Activated CD4-positive, alpha-beta memory T cell treated with anti-CD3 and anti-CD28 coated beads, Interleukin-2, amount 10 ng/mL, durations not matched to agents 7 days and 5 days (primary cell): ENCODE data around the gene PTPRC. TPM values are rescaled to one million over a fixed set of nuclear protein-coding genes. Genes with fewer than 3 reads are reported as not detected.

ENCODE experiments used
- CTCF ChIA-PET: fragments of 350-600 bp; sonication (Branson Sonifier 250); formaldehyde crosslinking; loops from one replicate; lab custom pipeline; 2021; ENCODE audit warnings: antibody characterized with exemption, inconsistent platforms; lab: Charles Lee
- POLR2A ChIA-PET: fragments of 350-600 bp; sonication (Branson Sonifier 250); formaldehyde crosslinking; loops from one replicate; lab custom pipeline; 2021; ENCODE audit warnings: antibody characterized with exemption; lab: Charles Lee
- DNase-seq: peaks from one replicate; pipeline ENCODE4 v3.0.0-alpha.2; 2020
- H3K27ac Mint-ChIP-seq: one replicate; pipeline ENCODE4 v1.8.0; 2021; ENCODE audit warnings: mild to moderate bottlenecking, mixed read lengths
- H3K27me3 Mint-ChIP-seq: one replicate; pipeline ENCODE4 v1.8.0; 2021; ENCODE audit warnings: mixed read lengths
- H3K36me3 Mint-ChIP-seq: one replicate; pipeline ENCODE4 v1.8.0; 2021; ENCODE audit warnings: low read depth, mixed read lengths
- H3K4me1 Mint-ChIP-seq: one replicate; pipeline ENCODE4 v1.8.0; 2021; ENCODE audit warnings: mixed read lengths
- H3K4me3 Mint-ChIP-seq: one replicate; pipeline ENCODE4 v1.8.0; 2021; ENCODE audit warnings: mild to moderate bottlenecking, mixed read lengths
- H3K9me3 Mint-ChIP-seq: one replicate; pipeline ENCODE4 v1.8.0; 2021; ENCODE audit warnings: mixed read lengths
- total RNA-seq, 2 experiments: library from RNA; stranded (reverse); gene quantifications; one replicate each; pipeline ENCODE4 v1.2.3, GENCODE V29; 2021

The PTPRC gene
- total RNA-seq, 2 experiments from 2014 or later, result 724 to 731 TPM

DNA sequence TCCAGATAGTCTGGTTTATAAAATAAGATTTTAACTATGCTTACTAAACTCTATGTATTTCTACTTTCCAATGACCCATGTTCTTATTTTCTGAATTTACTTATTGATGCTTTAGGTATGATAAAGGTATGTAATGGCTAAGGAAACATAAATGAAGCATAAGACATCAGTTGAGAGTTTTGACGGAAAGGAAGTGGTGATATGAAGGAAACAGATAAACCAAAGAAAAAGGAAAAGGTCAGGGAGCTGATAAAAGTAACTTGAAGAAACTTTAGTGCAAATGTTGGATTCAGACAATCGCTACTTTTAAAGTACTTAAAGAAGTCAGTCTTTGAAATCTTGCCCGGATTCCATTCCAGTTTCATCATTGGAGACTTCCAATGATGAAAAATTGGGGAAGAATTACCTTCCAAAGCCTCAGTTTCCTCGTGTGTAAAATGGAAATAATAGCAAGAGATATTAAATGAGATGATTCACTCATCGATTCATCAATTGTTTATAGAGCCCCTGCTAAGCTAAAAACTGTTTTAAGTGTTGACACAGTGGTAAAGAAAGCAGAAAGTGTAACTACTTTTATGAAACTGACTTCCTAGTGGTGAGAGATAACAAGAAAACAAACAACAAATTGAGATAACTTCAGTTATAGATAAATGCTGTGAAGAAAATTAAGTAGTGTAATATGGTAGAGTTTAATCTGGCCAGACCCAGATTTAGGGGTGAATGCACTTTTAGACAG, 10.6 kb downstream of the PTPRC start:
- Mint-ChIP-seq H3K9me3 (no peaks in the 10 kb centered on the region), H3K36me3 (peaks cover 74% of the 10 kb centered on the region), H3K4me3 (peak overlapping the region; percentile 63), H3K27ac (peak overlapping the region; percentile 80), H3K4me1 (peaks cover 78% of the 10 kb centered on the region), H3K27me3 (no peaks in the 10 kb centered on the region)
- POLR2A ChIA-PET, result interaction anchor here (1.1 to 9.7 kb wide), 21 partner anchors 7 to 874 kb away, joined by 3 to 240 read pairs (median 5); partner anchors contain the start of genes DENND1B and PTPRC
- DNase-seq, result no peak
- CTCF ChIA-PET, result interaction anchor here (1.1 to 2.9 kb wide), 9 partner anchors 11 to 126 kb away, joined by 3 to 7 read pairs (median 6); partner anchors contain the start of gene PTPRC

- peaks cover 73% of the 10 kb centered on the region for H3K36me3 Mint-ChIP-seq
Observed at GRCh38 chr1:198649968-198650338, 11.1 kb downstream of the PTPRC start.

GRCh38 chr1:198650506-198650905, 11.7 kb downstream of the PTPRC start:
- H3K27me3 Mint-ChIP-seq, result no peaks in the 10 kb centered on the region
- H3K27ac Mint-ChIP-seq, result peak overlapping the region; percentile 80
- ChIA-PET CTCF (interaction anchor here (0.9 to 2.9 kb wide), 11 partner anchors 13 to 125 kb away, joined by 3 to 7 read pairs (median 5); partner anchors contain the start of gene PTPRC), POLR2A (interaction anchor here (1.0 to 9.7 kb wide), 23 partner anchors 7 to 875 kb away, joined by 3 to 240 read pairs (median 4); partner anchors contain the start of genes DENND1B and PTPRC)
- no peak for DNase-seq
- no peaks in the 10 kb centered on the region for H3K9me3 Mint-ChIP-seq
- H3K36me3 Mint-ChIP-seq, result peaks cover 71% of the 10 kb centered on the region
- peak overlapping the region; percentile 63 for H3K4me3 Mint-ChIP-seq
- H3K4me1 Mint-ChIP-seq, result peaks cover 76% of the 10 kb centered on the region

More at GRCh38 chr1:198649968-198650338, 11.1 kb downstream of the PTPRC start:
- peak; percentile 47 for DNase-seq
- CTCF ChIA-PET, result interaction anchor here (1.1 to 2.9 kb wide), 9 partner anchors 12 to 127 kb away, joined by 3 to 7 read pairs (median 6); partner anchors contain the start of gene PTPRC
- Mint-ChIP-seq H3K9me3 (no peaks in the 10 kb centered on the region), H3K27ac (peak overlapping the region; percentile 80), H3K4me1 (peaks cover 78% of the 10 kb centered on the region), H3K4me3 (peak overlapping the region; percentile 63), H3K27me3 (no peaks in the 10 kb centered on the region)
- POLR2A ChIA-PET, result interaction anchor here (1.0 to 9.7 kb wide), 22 partner anchors 8 to 874 kb away, joined by 3 to 240 read pairs (median 5); partner anchors contain the start of genes DENND1B and PTPRC

DNA sequence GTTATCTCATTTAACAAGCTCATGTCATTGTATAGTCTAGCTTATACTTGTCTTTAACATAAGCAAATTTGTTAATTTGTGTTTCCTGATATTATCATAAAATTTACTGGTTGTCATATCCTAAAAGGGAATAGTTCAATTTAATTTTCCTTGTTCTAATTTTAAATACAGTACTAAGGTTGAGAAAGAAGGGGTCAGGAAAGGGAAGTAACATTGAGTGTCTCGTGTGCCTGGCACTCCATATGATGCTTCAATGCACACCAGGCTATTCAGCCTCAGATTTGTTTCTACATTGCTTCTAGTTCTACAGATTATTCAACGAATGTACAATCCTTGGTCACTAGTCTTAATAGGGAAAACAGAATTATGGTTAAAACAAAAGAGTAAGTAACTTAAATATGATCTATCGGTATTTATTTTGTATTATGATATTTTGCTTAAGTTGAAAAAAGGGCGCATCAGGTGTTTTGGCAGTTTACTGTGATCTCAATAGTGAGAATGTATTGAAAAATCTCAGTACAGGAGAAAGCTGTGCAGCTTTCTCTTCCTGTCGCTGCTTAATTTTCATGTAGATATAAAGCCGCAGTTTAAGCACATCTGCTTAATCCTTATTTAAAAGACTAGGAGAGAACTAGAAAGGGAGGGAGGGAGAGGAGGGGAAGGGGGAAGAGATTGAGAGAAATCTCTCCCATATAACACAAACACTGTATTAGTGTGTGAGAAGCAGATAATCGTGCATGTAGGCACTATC, 13.0 kb downstream of the PTPRC start:
- H3K27me3 Mint-ChIP-seq, result no peaks in the 10 kb centered on the region
- ChIA-PET POLR2A (interaction anchor here (0.7 to 9.7 kb wide), 15 partner anchors 6 to 133 kb away, joined by 3 to 240 read pairs (median 6); partner anchors contain the start of gene PTPRC), CTCF (interaction anchor here (1.3 to 2.9 kb wide), 4 partner anchors 11 to 37 kb away, joined by 3 to 7 read pairs (median 6); no protein-coding TSS in a partner anchor)
- H3K27ac Mint-ChIP-seq, result peak overlapping the region; percentile 67
- no peak for DNase-seq
- H3K9me3 Mint-ChIP-seq, result no peaks in the 10 kb centered on the region
- H3K4me3 Mint-ChIP-seq, result peak overlapping the region; percentile 65
- H3K4me1 Mint-ChIP-seq, result peaks cover 78% of the 10 kb centered on the region
- peaks cover 71% of the 10 kb centered on the region for H3K36me3 Mint-ChIP-seq

GRCh38 chr1:198653808-198654413, 15.1 kb downstream of the PTPRC start:
- H3K9me3 Mint-ChIP-seq, result no peaks in the 10 kb centered on the region
- POLR2A ChIA-PET, result interaction anchor here (1.1 to 10.3 kb wide), 7 partner anchors 6 to 33 kb away, joined by 3 to 228 read pairs (median 11); partner anchors contain the start of gene PTPRC
- H3K27ac Mint-ChIP-seq, result peak overlapping the region; percentile 44
- peaks cover 81% of the 10 kb centered on the region for H3K4me1 Mint-ChIP-seq
- H3K27me3 Mint-ChIP-seq, result no peaks in the 10 kb centered on the region
- peaks cover 71% of the 10 kb centered on the region for H3K36me3 Mint-ChIP-seq
- CTCF ChIA-PET, result interaction anchor here (1.8 kb wide), 1 partner anchor 18 kb away, joined by 4 read pairs; no protein-coding TSS in a partner anchor
- peak overlapping the region; percentile 42 for H3K4me3 Mint-ChIP-seq
- DNase-seq, result no peak

GRCh38 chr1:198655459-198656121, 16.8 kb downstream of the PTPRC start:
- H3K36me3 Mint-ChIP-seq, result peaks cover 64% of the 10 kb centered on the region
- peak overlapping the region; percentile 44 for H3K4me3 Mint-ChIP-seq
- ChIA-PET CTCF (interaction anchor here (1.8 kb wide), 1 partner anchor 16 kb away, joined by 4 read pairs; no protein-coding TSS in a partner anchor), POLR2A (interaction anchor here (0.6 to 10.3 kb wide), 12 partner anchors 8 to 133 kb away, joined by 3 to 228 read pairs (median 7); partner anchors contain the start of gene PTPRC)
- H3K27ac Mint-ChIP-seq, result peak overlapping the region; percentile 86
- no peak for DNase-seq
- H3K9me3 Mint-ChIP-seq, result no peaks in the 10 kb centered on the region
- H3K27me3 Mint-ChIP-seq, result no peaks in the 10 kb centered on the region
- H3K4me1 Mint-ChIP-seq, result peaks cover 76% of the 10 kb centered on the region

- peak overlapping the region; percentile 86 for H3K27ac Mint-ChIP-seq
- no peaks in the 10 kb centered on the region for H3K9me3 Mint-ChIP-seq
- peaks cover 74% of the 10 kb centered on the region for H3K4me1 Mint-ChIP-seq
- H3K27me3 Mint-ChIP-seq, result no peaks in the 10 kb centered on the region
- peak overlapping the region; percentile 67 for H3K4me3 Mint-ChIP-seq
- peaks cover 62% of the 10 kb centered on the region for H3K36me3 Mint-ChIP-seq
- DNase-seq, result peak; percentile 79
- POLR2A ChIA-PET, result interaction anchor here (0.9 to 10.3 kb wide), 13 partner anchors 9 to 134 kb away, joined by 3 to 228 read pairs (median 7); partner anchors contain the start of gene PTPRC
- CTCF ChIA-PET, result interaction anchor here (0.7 to 1.5 kb wide), 7 partner anchors 13 to 192 kb away, joined by 3 to 5 read pairs (median 3); no protein-coding TSS in a partner anchor
Observed at GRCh38 chr1:198656500-198656932, 17.7 kb downstream of the PTPRC start.

- Mint-ChIP-seq H3K4me1 (peaks cover 71% of the 10 kb centered on the region), H3K4me3 (peak overlapping the region; percentile 65), H3K36me3 (peaks cover 58% of the 10 kb centered on the region), H3K9me3 (no peaks in the 10 kb centered on the region), H3K27me3 (no peaks in the 10 kb centered on the region), H3K27ac (peak overlapping the region; percentile 81)
- no peak for DNase-seq
- CTCF ChIA-PET, result interaction anchor here (0.6 to 1.5 kb wide), 5 partner anchors 12 to 352 kb away, joined by 3 to 6 read pairs (median 5); no protein-coding TSS in a partner anchor
- POLR2A ChIA-PET, result interaction anchor here (1.2 to 10.3 kb wide), 10 partner anchors 10 to 138 kb away, joined by 3 to 228 read pairs (median 7); partner anchors contain the start of gene PTPRC
Observed at GRCh38 chr1:198657550-198658064, 18.8 kb downstream of the PTPRC start.

GRCh38 chr1:198660341-198661261, 21.8 kb downstream of the PTPRC start:
- Mint-ChIP-seq H3K4me1 (peaks cover 78% of the 10 kb centered on the region), H3K27me3 (no peaks in the 10 kb centered on the region), H3K4me3 (peak overlapping the region; percentile 41), H3K36me3 (peaks cover 64% of the 10 kb centered on the region), H3K9me3 (no peaks in the 10 kb centered on the region), H3K27ac (peak overlapping the region; percentile 74)
- no peak for DNase-seq
- CTCF ChIA-PET, result interaction anchor here (0.7 to 1.2 kb wide), 2 partner anchors 19 to 67 kb away, joined by 3 read pairs; no protein-coding TSS in a partner anchor
- POLR2A ChIA-PET, result interaction anchor here (1.0 to 10.3 kb wide), 10 partner anchors 10 to 141 kb away, joined by 3 to 228 read pairs (median 14); partner anchors contain the start of gene PTPRC

DNA sequence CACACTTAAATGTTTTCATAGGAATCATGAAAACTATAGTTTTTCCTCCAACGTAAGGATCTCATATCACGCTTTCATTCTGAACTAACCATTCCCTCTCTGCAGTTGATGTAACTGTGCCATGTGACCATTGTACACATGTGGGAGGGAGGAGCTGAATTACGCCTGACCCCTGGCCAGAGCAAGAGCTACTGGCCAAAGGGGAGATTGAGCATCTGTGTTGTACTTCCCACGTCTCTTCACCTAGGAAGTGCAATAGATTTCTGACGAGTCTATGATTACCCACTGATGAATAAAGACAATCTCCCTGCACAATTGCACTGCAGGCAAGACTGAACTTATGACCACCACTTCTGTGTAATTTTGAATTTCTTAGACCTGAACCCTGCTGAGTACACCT, 24.0 kb downstream of the PTPRC start:
- peaks cover 68% of the 10 kb centered on the region for H3K36me3 Mint-ChIP-seq
- H3K4me1 Mint-ChIP-seq, result peaks cover 78% of the 10 kb centered on the region
- H3K27ac Mint-ChIP-seq, result peak overlapping the region; percentile 37
- DNase-seq, result no peak
- H3K4me3 Mint-ChIP-seq, result peak overlapping the region; percentile 46
- no peaks in the 10 kb centered on the region for H3K27me3 Mint-ChIP-seq
- ChIA-PET POLR2A (interaction anchor here (0.5 to 10.3 kb wide), 14 partner anchors 9 to 459 kb away, joined by 3 to 228 read pairs (median 6); partner anchors contain the start of gene PTPRC), CTCF (interaction anchor here (0.9 to 1.6 kb wide), 6 partner anchors 11 to 140 kb away, joined by 3 to 4 read pairs (median 4); no protein-coding TSS in a partner anchor)
- no peaks in the 10 kb centered on the region for H3K9me3 Mint-ChIP-seq
